ENCODE results near the gene OR52N4.

GRCh38 chr11:5737091-5737490 is 17.0 kb upstream of the OR52N4 start:
- TF ChIP-seq, protein P1, sequence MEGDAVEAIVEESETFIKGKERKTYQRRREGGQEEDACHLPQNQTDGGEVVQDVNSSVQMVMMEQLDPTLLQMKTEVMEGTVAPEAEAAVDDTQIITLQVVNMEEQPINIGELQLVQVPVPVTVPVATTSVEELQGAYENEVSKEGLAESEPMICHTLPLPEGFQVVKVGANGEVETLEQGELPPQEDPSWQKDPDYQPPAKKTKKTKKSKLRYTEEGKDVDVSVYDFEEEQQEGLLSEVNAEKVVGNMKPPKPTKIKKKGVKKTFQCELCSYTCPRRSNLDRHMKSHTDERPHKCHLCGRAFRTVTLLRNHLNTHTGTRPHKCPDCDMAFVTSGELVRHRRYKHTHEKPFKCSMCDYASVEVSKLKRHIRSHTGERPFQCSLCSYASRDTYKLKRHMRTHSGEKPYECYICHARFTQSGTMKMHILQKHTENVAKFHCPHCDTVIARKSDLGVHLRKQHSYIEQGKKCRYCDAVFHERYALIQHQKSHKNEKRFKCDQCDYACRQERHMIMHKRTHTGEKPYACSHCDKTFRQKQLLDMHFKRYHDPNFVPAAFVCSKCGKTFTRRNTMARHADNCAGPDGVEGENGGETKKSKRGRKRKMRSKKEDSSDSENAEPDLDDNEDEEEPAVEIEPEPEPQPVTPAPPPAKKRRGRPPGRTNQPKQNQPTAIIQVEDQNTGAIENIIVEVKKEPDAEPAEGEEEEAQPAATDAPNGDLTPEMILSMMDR (IDR thresholded peaks at IDR 0.05 in 2 of 3, conservative IDR thresholded peaks at IDR 0.05 in 1 of 3; ENCODE audit: borderline replicate concordance in 1 of 3, insufficient read depth in 1 of 3, low read depth in 2 of 3, low read length in 2 of 3) = no peak
- TF ChIP-seq ZNF274 (IDR thresholded peaks at IDR 0.05; ENCODE audit: low read depth, low read length) (no peak), ZFX (IDR thresholded peaks at IDR 0.05) (no peak)
